CMK (cell line): ENCODE results near the gene LRMDA.
"Not testable (repeated sequence)": the region's sequence is repeated elsewhere in the genome, so short reads cannot be mapped to it uniquely, and the experiment has no call there.

Experiments
- DNase-seq: peaks from one replicate; pipeline ENCODE4 v3.0.0-alpha.2; 2010; ENCODE audit warnings: low read depth

Gene LRMDA

DNA sequence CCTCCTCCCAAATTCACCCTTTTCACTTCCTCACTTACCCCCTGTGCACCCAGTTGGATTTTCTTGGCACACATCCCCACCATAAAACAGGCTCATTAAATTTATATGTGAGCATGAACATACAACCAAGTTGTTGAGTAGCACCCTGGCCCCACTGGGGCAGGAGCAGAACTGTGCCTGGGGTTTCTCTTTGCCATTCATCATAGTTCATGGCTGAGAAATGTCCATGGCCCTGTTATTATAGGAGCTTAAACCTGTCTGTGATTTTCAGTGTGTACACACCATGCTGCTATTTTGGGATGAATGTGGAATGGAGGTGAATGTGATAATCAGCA is 618.8 kb downstream of the LRMDA start:
- no peak for DNase-seq

DNA sequence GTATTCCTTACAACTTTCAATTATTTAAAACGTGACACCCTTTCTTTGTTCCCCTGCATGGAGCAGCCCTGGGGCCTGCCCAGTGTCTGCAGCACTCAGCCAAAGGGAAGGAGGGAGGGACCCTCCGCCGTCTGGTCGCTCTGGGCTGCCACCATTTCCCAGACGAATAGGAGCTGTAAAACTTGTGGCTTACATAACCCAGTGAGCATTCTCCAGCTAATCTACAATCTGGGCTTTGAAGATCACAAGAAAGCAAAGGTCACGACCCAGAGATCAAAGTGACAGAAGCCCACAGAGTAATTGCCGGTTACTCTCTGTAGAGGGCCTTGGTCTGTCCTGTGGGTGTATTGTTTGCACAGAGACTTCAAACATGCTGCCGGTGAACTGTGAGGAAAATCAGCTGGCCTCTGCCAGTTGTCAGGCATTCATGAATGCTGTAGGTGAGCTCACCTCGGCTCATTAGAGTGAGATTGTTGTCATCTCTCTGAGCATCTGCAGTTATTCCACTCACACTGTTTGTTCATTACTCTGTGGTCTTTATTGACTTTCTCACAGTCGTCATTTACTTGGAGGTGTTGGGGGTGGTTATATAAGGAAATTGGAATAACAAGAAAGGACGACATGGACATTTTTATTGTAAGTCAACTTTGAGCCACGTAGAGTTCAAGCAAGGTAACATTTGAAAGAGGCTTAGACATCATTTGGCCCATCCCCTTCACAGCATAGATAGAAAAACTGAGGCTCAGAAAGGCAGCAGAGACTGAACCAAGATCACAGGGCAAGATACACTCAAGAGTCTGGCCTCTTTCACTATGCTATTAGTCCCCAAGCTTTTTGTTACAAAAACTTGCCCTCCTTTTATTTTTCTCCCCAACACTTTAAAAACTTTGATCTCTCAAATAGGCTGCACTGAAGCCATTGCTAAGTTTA is 619.8 kb downstream of the LRMDA start:
- no peak for DNase-seq

DNA sequence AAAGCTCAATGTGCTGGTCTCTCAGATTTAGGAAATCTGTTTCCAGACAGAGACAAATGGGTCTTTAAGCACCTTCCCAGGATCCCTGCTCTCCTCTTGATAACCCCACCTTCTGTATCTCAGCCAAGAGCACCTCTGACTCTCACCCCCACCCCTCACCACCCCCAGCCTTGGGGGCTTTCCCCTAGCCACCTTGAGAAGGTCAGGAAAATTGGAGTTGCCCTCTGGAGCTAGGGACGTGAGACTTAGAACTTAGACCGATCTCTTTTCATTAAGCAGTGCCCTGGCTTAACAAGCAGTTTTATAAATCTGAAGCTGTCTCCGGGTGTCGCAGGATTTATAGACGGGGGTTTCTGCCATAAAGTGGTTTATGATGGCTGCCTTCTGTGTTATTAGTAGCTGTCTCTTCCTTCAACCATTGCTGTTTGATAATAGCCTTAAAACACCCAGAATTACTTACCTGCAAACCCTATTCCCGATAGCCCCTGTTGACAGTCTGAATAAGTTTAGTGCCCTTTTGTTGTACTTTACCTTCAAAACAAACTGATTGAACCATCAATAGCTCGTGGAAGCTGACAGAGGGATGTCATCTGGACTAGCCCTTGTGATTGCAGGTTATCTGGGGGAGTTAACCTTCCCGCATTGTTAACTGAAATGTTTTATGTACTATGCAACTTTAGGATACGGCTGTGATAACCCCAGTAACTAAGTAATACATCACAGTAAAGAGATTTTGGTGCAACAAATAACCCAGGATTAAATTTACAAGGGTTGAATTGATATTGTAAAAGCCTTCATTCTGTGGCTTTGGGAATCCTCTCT is 621.5 kb downstream of the LRMDA start:
- no peak for DNase-seq

DNA sequence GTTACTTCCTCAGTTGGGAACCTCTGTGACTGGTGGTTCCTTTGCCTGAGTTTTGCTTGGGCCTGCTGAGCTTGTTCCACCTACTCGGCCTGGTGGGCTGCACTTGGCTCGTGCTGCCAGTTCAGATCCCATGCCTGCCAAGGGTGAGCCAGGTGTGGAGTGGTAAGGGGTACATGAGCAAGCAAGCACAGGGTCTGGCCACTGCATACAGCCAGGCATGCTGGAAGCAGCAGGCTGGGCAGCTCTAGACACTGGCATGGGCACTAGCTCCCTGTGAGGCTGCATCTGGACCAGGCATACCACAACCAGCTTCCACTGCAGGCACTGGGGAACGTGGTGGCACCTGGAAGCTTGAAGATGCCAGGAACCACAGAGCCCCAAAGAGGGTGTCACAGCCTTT is 624.0 kb downstream of the LRMDA start:
- DNase-seq = no peak

DNA sequence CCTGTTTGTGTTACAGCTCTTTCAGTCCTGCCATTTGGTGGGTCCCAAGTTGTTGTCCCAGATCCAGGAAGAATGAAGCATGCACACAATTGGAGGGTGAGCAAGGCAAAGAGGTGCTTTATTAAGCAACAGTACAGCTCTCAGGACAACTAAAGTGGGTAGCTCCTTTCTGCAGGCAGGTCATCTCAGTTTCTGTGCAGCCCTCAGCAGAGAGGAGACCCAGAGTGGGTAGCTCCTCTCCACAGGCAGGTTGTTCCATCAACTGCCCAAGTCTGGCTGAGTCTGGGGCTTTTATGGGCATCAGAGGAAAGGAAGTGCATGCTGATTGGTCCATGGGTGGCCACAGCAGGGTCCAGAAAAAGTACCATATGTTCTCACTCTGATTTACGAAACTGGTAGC is 624.5 kb downstream of the LRMDA start:
- no peak for DNase-seq

DNA sequence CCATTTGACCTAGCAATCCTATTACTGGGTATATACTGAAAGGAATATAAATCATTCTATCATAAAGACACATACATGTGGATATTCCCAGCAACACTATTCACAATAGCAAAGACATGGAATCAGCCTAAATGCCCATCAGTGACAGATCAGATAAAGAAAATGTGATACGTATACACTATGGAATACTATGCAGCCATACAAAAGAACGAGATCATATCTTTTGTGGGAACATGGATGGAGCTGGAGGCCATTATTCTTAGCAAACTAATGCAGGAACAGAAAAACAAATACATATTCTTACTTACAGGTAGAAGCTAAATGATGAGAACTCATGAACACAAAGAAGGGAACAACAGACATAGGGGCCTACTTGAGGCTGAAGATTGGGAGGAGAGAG is 629.6 kb downstream of the LRMDA start:
- DNase-seq = not testable (repeated sequence)

DNA sequence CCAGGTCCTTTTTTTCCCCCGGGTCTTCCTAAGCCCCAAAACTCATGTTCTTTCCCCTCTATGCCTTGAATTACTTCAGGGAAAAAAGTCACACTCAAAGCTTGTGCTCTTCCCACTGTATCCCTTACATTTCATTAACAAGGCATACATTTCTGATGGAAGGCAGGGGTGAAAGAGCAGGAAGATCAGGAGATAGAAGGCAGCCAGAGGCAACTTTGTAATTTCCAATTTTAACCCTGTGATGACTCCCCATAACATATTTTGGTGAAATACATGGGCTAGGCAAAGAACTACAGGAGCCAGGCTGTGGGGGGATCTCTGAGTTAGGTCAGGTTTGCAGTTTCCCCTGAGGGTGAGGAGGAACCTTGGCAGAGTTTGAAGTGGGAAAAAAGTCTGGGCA is 635.0 kb downstream of the LRMDA start:
- no peak for DNase-seq

DNA sequence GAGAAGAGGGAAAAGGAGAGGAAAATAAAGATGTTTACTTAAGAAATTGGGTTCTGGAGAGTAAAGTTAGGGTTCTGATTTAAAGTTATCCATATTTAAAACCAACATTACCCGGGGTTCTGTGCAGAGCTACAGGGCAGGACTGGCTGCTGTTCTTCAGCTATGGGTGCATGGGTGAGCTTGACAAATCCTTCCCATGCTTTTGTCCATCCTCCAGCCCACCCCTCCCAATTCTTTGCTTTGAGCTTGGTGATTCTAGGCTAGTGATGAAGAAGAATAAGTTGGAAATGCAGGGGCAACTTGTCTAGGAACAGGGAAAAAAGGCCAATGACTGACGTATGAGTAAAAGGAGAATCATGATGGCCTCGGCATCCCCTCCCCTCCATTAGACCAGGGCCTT is 636.0 kb downstream of the LRMDA start:
- DNase-seq = no peak

DNA sequence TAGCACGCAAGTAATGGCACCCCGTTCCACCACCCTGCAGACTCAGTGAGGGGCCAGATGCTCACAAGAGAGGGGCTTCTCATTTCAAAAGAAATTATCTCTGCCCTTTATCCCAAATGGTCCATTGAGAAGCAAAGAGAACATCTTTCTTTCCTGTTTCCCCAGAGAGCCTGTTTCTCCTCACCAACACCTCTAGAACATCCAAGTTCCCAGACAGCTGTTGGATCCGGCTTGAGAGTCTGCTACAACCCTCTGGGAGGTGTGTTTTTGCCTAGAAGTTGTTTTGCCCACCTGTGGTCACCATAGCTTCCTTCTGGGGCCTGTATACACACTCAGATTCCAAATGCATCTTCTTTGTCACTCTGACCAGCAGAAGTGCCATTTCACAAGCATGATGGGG is 637.4 kb downstream of the LRMDA start:
- no peak for DNase-seq

DNA sequence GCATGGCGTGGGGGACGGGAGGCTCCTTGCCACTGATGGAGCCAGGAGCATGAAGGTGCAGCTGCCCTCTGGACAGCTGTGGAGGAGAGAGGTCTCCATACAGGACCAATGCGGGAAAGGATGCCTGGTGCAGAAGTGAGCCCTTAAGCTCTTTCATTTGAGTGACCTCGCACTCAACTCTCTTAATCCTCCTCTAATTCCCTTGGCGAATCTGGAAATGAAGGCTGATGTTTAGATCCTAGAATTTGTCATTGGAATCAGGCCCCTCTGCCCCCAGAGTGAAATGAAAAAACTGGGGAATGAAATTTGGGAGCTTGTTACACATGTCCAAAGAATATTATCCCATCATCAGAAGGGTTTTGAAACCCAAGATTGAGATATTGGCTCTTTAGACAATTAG is 639.5 kb downstream of the LRMDA start:
- DNase-seq = no peak

DNA sequence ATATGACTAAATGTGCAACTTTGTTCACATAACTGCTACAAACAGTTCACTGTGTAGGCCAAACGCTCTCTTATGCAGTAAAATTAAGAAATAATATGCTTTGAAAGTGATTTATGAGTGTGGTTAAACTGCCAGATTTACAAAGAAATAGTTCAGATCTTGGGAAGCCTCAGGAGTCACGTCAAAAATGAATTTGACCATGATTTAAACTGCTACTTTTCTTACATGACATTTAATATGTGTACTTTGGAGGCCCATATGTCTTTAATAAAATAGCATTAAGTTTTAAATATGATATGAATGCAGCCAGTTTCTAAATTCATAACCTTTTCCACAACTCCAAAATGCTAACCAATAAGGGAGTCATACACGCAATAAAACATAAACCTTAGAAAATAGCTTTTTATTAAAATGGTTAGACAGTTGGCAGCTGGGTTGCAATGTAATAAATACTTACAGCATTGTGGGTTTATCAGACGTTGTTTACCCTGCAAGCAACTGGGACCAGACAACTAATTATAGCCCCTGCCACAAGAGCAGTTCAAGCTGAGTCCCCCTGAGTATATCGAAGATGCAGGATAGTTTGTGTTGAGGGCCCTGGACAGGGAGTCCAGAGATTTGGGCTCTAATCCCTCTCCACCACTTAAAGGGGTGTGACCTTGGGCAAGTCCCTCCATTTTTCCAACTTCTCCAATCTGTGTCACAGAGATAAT is 640.4 kb downstream of the LRMDA start:
- no peak for DNase-seq

DNA sequence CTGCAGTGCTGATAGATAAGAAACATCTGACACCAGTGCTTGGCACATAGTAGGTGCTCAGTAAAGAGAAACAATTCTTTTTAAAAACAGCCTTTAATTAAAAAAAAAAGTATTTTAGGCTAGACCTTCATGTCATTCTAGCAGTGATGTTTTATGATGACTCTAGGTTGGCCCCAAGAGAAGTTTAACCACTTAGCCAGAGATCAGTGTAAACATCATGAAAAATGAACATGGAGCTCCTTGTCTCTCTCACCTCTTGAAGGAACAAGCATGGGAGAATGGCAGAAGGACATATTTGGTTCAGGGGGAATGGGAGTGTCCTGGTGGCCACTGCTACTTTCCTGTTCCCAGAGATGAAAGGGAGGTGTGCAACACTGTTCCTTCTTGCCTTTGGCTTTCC is 641.0 kb downstream of the LRMDA start:
- no peak for DNase-seq

DNA sequence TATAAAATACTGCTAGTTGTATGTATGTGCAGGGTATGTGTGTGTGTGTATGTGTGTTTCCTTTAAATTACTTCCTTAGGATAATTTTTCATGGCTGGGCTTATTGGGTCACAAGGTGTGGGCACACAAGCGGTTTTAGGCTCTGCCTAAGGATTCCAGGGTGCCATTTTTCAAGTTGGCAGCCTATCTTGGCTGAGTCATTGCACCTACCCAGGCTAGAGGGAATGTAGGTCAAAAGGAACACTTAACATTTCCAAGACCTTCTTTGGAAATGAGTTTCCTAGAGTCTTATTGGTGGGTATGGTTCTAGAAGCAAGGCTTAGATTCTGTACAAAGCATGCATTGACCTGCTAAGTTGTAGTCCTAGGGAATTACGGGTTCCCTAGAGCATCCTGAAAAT is 642.1 kb downstream of the LRMDA start:
- DNase-seq = no peak

DNA sequence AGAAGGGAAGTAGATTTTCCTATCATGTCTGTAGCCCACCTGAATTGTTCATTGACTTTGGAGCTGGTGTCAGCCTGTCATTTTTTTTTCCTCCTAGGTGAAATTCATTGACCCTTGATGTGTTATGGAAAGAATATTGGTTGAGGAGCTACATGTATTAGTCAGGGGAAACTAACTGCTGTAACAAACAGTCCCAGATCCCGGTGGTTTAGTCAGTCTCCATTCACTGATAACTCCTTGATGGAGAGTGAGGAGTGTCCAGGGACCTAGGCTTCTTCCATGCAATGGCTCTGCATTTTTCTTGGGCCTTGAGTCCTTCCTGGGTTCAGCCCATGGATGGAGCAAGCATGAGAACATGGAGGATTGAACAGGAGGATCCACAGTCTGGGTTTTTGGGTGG is 643.2 kb downstream of the LRMDA start:
- no peak for DNase-seq

DNA sequence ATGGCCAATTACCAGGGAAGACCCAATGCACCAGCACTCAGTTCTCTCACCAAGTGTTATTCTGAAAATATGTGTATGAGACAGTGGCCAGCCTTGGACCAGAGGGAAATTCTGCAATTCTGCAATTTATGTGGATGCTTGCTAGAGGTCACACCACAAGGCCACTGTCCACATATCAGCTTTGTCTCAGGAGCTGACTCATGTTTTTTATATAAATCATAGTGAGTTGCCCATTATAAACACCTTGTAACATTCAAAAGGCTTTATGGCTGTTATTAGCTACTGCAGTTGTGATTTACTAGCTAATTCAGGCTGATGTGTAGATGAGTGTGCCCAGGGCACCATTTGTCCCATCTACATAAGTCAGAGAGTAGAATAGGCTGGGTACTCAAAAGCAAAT is 649.0 kb downstream of the LRMDA start:
- DNase-seq = no peak

DNA sequence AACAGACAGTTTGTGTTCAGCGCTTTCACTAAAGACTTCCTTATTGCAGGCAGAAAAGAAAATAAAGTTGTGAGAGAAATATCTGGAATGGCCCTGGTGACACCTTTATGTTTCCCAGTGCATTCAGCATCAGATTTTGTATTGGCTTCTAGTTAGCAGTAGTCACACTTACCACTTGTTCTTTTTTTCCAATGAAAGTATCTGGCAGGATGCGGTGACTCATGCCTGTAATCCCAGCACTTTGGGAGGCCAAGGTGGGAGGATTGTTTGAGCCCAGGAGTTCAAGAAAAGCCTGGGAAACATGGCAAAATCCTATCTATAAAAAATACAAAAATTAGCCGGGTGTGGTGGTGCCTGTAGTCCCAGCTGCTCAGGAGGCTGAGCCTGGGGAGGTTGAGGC is 649.6 kb downstream of the LRMDA start:
- DNase-seq = no peak

DNA sequence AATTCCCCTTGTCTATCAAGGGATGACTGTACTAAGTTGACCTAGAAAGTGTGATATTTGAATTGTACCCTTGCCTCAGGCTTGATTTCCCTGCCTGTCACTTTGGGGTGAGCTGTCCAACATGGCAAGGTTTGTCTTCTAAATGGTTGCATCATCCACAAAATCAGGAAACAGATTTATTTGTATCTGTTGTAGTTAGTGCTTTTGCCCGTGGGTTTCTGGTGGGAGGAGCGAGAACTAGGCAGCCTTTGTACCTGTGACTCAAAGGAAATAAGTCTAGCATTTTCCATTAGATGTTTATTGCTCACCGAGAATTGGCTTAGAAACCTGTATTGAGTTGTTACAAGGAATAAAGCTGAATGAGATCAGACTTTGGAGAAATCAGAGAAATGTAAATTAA is 650.8 kb downstream of the LRMDA start:
- no peak for DNase-seq

DNA sequence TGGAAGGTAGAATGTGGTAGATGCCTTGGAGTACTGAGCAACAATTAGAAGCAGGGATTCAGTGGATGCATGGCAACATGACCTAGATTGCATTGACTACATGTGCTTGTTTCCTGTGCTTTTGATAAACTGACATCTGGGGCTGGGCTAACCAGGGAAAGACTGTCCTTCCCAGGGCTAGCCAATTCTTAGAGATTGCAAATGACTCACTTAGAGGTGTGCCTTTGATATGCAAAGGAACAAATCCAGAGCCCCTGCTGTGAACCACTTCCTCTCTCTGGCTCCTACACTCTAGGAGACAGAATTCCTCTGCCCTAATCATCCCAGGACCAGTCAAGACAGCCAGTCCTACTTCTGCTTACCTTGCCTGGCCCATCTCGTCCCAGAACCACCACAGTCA is 651.5 kb downstream of the LRMDA start:
- no peak for DNase-seq

DNA sequence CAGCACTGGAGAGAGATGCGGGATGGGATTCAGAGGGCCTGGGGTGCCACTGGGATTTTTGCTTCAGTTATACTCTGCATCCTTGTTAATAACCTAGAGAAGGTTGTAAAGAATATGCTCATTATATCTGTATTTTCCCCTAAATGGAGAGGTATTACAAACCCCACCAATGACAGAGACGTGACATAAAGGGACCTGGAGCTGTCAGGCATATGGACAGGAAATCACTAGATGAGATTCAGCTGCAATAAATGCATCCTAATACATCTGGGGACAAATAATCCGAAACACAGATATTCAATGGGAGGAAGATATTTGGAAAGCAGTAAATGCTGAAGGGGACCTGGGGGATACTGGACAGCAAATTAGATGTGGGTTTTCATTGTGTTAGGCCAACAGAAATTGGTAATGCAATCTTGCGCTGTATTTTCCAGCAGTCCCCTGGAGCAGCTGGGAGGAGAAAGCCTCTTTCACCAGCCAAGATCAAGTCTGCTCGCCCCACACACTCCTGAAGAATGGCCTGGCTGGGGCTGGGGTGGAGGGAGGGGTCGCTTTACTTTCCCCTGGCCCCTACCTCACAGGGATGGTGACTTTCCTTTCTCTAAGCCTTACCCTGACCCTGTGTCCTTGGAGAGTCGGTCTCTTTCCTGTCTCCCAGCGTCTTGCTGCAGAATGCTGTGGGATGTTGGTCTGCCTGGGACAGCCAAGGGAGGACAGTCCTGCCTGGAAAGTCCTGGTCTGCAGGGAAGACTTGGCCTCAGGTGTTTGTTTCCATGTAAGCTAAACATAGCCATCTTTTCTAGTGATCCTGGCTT is 653.8 kb downstream of the LRMDA start:
- DNase-seq = no peak

DNA sequence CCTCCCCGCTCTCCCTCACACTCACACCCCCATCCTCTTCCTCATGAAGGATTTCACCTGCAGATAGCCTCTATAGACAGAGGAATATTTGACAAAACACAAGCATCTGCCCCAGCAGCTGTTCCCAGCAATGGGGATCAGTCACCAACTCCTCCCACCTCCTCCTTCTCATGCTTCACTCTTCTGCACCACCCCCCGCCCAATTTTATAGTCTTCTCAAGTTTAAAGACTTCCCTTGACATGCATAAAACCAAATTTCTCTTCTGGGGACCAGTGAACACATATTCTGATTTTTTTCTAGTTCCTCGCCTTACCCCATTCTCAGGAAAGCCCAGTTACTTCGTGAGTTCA is 654.4 kb downstream of the LRMDA start:
- DNase-seq = no peak

DNA sequence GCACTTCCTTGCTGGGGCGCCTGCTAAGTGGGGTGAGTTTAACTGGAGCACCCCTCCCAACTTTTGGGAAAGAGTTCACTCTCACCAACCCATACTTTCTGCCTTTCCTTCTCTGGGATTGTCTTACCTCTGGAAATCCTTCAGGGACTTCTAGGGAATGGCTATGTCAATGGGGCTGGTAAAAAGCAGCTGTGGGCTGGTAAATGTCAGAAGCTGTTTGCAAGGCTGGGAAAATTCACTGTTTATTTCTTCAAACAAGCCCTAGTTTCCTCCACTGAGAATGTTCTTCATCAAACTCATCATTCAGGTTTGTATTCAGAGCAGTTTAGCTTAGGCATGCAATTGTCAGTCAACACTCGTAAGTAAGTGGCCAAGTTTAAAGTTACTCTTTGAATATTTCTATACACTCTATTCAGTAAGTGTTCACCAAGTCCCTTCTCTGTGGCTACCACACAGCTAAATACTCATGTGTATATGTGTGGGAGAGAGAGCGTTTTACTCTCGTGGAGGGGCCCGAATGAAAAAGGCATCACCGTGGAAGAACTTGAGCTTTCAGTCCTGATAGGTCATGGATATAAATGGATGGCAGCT is 654.8 kb downstream of the LRMDA start:
- DNase-seq = no peak
